Lower lobe of right lung (tissue), 2 donors: Measurements from ENCODE around the gene PNP. TPM values are rescaled to one million over a fixed set of nuclear protein-coding genes. Genes with fewer than 3 reads are reported as not detected.

Source experiments
- ATAC-seq, 2 donors: fragments of 200-7000 bp; cut with Tn5 transposase; one replicate each; pipeline ENCODE4 v1.9.1; 2020 to 2022; ENCODE audit warnings: mild to moderate bottlenecking in 2 of 2, moderate library complexity in 2 of 2
- DNase-seq: peaks from one replicate; pipeline ENCODE4 v3.0.0-alpha.2; 2020
- H3K27ac ChIP-seq: fragments of 200-600 bp; one replicate; pipeline ENCODE4 v1.8.0; 2022
- H3K27me3 ChIP-seq: fragments of 200-600 bp; one replicate; pipeline ENCODE4 v1.8.0; 2022; ENCODE audit warnings: low read depth
- H3K36me3 ChIP-seq: fragments of 200-600 bp; one replicate; pipeline ENCODE4 v1.8.0; 2022; ENCODE audit warnings: mild to moderate bottlenecking
- H3K4me1 ChIP-seq: fragments of 200-600 bp; one replicate; pipeline ENCODE4 v1.8.0; 2022
- H3K4me3 ChIP-seq: fragments of 200-600 bp; one replicate; pipeline ENCODE4 v1.8.0; 2022; ENCODE audit warnings: mild to moderate bottlenecking
- H3K9me3 ChIP-seq: fragments of 200-600 bp; one replicate; pipeline ENCODE4 v1.8.0; 2022
- CTCF ChIP-seq: fragments of 200-600 bp; IDR thresholded peaks from one replicate; pipeline ENCODE4 v1.8.0; 2022; ENCODE audit warnings: antibody characterized with exemption, mild to moderate bottlenecking
- intact Hi-C: fragments of 100-400 bp; cut with DNase I; formaldehyde crosslinking; loops from one replicate; pipeline ENCODE4 v1.11.0; 2022
- total RNA-seq: library from RNA; stranded (reverse); fragmentation: NEBNext Ultra II Directional; extraction: Animal tissue kit (Norgen Biotek cat#: 25700); gene quantifications from one replicate; pipeline ENCODE4 v1.2.1, GENCODE V29; 2021
- donor health status: DM: no; HTN: yes; CAD: no; lungs with severe emphysema.

PNP gene
- total RNA-seq, 1 donor from 2014 or later = 28.8 TPM

GRCh38 chr14:20427231-20428009, 41.8 kb upstream of the PNP start:
- no peak for TF ChIP-seq CTCF
- H3K4me1 ChIP-seq = peaks cover 10% of the 10 kb centered on the region
- no peak overlapping the region for H3K4me3 ChIP-seq
- intact Hi-C loops = no loop called here
- H3K36me3 ChIP-seq = no peaks in the 10 kb centered on the region
- no peaks in the 10 kb centered on the region for H3K9me3 ChIP-seq
- ATAC-seq = peak; percentile 52 to 70
- DNase-seq = no peak
- H3K27ac ChIP-seq = peak overlapping the region; percentile 33
- no peaks in the 10 kb centered on the region for H3K27me3 ChIP-seq

GRCh38 chr14:20428010-20428365, 41.2 kb upstream of the PNP start:
- DNase-seq (no peak), ATAC-seq (peak in 1 of 2 donors; percentile 18)
- no peaks in the 10 kb centered on the region for H3K9me3 ChIP-seq

GRCh38 chr14:20428802-20429201, 40.4 kb upstream of the PNP start:
- no peak for ATAC-seq
- intact Hi-C loops = no loop called here
- H3K27me3 ChIP-seq = no peaks in the 10 kb centered on the region
- no peaks in the 10 kb centered on the region for H3K9me3 ChIP-seq
- H3K36me3 ChIP-seq = no peaks in the 10 kb centered on the region
- DNase-seq = no peak
- peaks cover 10% of the 10 kb centered on the region for H3K4me1 ChIP-seq
- no peak overlapping the region for H3K27ac ChIP-seq
- H3K4me3 ChIP-seq = no peak overlapping the region
- TF ChIP-seq CTCF = no peak

More at GRCh38 chr14:20428010-20428365, 41.2 kb upstream of the PNP start:
- Histone ChIP-seq H3K27me3 (no peaks in the 10 kb centered on the region), H3K4me1 (peaks cover 10% of the 10 kb centered on the region), H3K36me3 (no peaks in the 10 kb centered on the region), H3K27ac (no peak overlapping the region), H3K4me3 (no peak overlapping the region)
- no peak for TF ChIP-seq CTCF
- intact Hi-C loops = no loop called here

- no peaks in the 10 kb centered on the region for H3K9me3 ChIP-seq
- intact Hi-C loops = no loop called here
- ATAC-seq = peak; percentile 57 to 70
- TF ChIP-seq CTCF = no peak
- peaks cover 4% of the 10 kb centered on the region for H3K27me3 ChIP-seq
- H3K36me3 ChIP-seq = no peaks in the 10 kb centered on the region
- peaks cover 10% of the 10 kb centered on the region for H3K4me1 ChIP-seq
- no peak overlapping the region for H3K27ac ChIP-seq
- no peak overlapping the region for H3K4me3 ChIP-seq
- DNase-seq = no peak
Observed at GRCh38 chr14:20429801-20430669, 39.2 kb upstream of the PNP start.

- DNase-seq (no peak), ATAC-seq (peak; percentile 31 to 32)
- H3K27ac ChIP-seq = peak overlapping the region; percentile 68
- H3K9me3 ChIP-seq = no peaks in the 10 kb centered on the region
- peaks cover 14% of the 10 kb centered on the region for H3K27me3 ChIP-seq
- H3K4me3 ChIP-seq = peak overlapping the region; percentile 29
- intact Hi-C loops = no loop called here
- H3K4me1 ChIP-seq = no peaks in the 10 kb centered on the region
- H3K36me3 ChIP-seq = no peaks in the 10 kb centered on the region
- TF ChIP-seq CTCF = no peak
Observed at GRCh38 chr14:20434701-20435581, 34.3 kb upstream of the PNP start.
